ENCODE measurements around the gene HIGD1C.

Gene HIGD1C

DNA sequence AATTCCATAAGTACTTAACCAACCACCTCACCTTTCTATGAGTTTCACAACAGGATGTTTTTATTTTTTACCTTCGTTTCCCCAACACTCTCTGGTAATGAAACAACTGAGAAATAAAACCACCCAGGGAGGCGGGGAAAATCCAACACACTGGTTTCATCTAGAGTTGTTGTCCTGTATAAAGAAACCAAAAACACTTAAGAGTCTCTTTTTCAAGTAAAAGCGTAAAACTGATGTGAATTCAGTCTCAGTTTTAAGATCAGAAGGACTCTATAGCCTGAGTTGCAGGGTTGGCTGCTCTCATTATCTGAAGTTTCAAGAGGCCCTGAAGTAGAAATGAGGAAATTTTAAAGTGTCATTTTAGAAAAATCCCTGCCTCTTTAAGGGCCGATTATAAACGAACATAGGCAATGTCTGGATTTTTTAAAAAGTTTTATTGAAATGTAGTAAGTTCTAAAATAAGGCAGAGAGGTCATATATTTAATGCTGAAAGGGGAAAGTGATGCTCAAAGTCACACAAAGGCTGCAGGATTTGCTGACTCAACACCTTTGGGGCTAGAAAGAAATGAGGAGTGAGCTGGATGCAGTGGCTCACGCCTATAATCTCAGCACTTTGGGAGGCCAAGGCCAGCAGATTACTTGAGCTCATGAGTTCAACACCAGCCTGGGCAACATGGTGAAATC, 27.2 kb downstream of the HIGD1C start:
- no peak for TF ChIP-seq EZH2phosphoT487 (conservative IDR thresholded peaks at IDR 0.05; ENCODE audit: low read length)
- TF ChIP-seq, protein P1, sequence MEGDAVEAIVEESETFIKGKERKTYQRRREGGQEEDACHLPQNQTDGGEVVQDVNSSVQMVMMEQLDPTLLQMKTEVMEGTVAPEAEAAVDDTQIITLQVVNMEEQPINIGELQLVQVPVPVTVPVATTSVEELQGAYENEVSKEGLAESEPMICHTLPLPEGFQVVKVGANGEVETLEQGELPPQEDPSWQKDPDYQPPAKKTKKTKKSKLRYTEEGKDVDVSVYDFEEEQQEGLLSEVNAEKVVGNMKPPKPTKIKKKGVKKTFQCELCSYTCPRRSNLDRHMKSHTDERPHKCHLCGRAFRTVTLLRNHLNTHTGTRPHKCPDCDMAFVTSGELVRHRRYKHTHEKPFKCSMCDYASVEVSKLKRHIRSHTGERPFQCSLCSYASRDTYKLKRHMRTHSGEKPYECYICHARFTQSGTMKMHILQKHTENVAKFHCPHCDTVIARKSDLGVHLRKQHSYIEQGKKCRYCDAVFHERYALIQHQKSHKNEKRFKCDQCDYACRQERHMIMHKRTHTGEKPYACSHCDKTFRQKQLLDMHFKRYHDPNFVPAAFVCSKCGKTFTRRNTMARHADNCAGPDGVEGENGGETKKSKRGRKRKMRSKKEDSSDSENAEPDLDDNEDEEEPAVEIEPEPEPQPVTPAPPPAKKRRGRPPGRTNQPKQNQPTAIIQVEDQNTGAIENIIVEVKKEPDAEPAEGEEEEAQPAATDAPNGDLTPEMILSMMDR (IDR thresholded peaks at IDR 0.05; ENCODE audit: insufficient read depth, low read length, poor library complexity, severe bottlenecking): no peak
- H4K20me1 ChIP-seq (ENCODE audit: low read depth, low read length): no peaks in the 10 kb centered on the region
- H3K27ac ChIP-seq (ENCODE audit: low read depth, low read length): no peak overlapping the region
- no peak overlapping the region for H3K4me2 ChIP-seq (ENCODE audit: low read depth, low read length, poor library complexity, severe bottlenecking)
- no peaks in the 10 kb centered on the region for H3K9me2 ChIP-seq (replicated peaks; ENCODE audit: insufficient read depth, low read length)
- H3F3A ChIP-seq (ENCODE audit: insufficient read depth): 0 out of 2 replicates have a peak, but pooled peaks cover 4% of the 10 kb centered on the region
- no peak overlapping the region for H3K9ac ChIP-seq (ENCODE audit: low read length)
- H2AFZ ChIP-seq (ENCODE audit: low read depth, low read length, severe bottlenecking): no peak overlapping the region
- H3K79me2 ChIP-seq (ENCODE audit: insufficient read depth, low read length): no peaks in the 10 kb centered on the region
- H3K4me3 ChIP-seq (ENCODE audit: insufficient read depth, low read length, poor library complexity, severe bottlenecking): no peak overlapping the region
- H3K27me3 ChIP-seq (ENCODE audit: low read length): no peaks in the 10 kb centered on the region
- peaks cover 4% of the 10 kb centered on the region; the same call in 1 of the 2 replicates for H3K36me3 ChIP-seq (ENCODE audit: low read length)
- no peaks in the 10 kb centered on the region for H3K9me3 ChIP-seq (ENCODE audit: insufficient read depth, low read length)

GRCh38 chr12:50980545-50980944, 28.2 kb downstream of the HIGD1C start:
- Histone ChIP-seq H2AFZ (ENCODE audit: low read depth, low read length, severe bottlenecking) (no peak overlapping the region), H3K36me3 (ENCODE audit: low read length) (peaks cover 4% of the 10 kb centered on the region; the same call in 1 of the 2 replicates), H3K9ac (ENCODE audit: low read length) (no peak overlapping the region), H3K4me3 (ENCODE audit: insufficient read depth, low read length, poor library complexity, severe bottlenecking) (no peak overlapping the region), H3K79me2 (ENCODE audit: insufficient read depth, low read length) (no peaks in the 10 kb centered on the region), H3F3A (ENCODE audit: insufficient read depth) (0 out of 2 replicates have a peak, but pooled peaks cover 4% of the 10 kb centered on the region), H3K27me3 (ENCODE audit: low read length) (no peaks in the 10 kb centered on the region), H3K9me3 (ENCODE audit: insufficient read depth, low read length) (no peaks in the 10 kb centered on the region), H3K9me2 (replicated peaks; ENCODE audit: insufficient read depth, low read length) (no peaks in the 10 kb centered on the region), H3K27ac (ENCODE audit: low read depth, low read length) (no peak overlapping the region), H3K4me2 (ENCODE audit: low read depth, low read length, poor library complexity, severe bottlenecking) (no peak overlapping the region), H4K20me1 (ENCODE audit: low read depth, low read length) (no peaks in the 10 kb centered on the region)
- no peak for TF ChIP-seq EZH2phosphoT487 (conservative IDR thresholded peaks at IDR 0.05; ENCODE audit: low read length)
- TF ChIP-seq, protein P1 (IDR thresholded peaks at IDR 0.05; ENCODE audit: insufficient read depth, low read length, poor library complexity, severe bottlenecking): no peak

- no peak for TF ChIP-seq EZH2phosphoT487 (conservative IDR thresholded peaks at IDR 0.05; ENCODE audit: low read length)
- TF ChIP-seq, protein P1 (IDR thresholded peaks at IDR 0.05; ENCODE audit: insufficient read depth, low read length, poor library complexity, severe bottlenecking): no peak
- H3K4me2 ChIP-seq (ENCODE audit: low read depth, low read length, poor library complexity, severe bottlenecking): no peak overlapping the region
- no peaks in the 10 kb centered on the region for H3K9me2 ChIP-seq (replicated peaks; ENCODE audit: insufficient read depth, low read length)
- H3K4me3 ChIP-seq (ENCODE audit: insufficient read depth, low read length, poor library complexity, severe bottlenecking): no peak overlapping the region
- H3K36me3 ChIP-seq (ENCODE audit: low read length): peaks cover 4% of the 10 kb centered on the region; the same call in 1 of the 2 replicates
- H3F3A ChIP-seq (ENCODE audit: insufficient read depth): 0 out of 2 replicates have a peak, but pooled peaks cover 4% of the 10 kb centered on the region
- no peaks in the 10 kb centered on the region for H4K20me1 ChIP-seq (ENCODE audit: low read depth, low read length)
- H3K9me3 ChIP-seq (ENCODE audit: insufficient read depth, low read length): no peaks in the 10 kb centered on the region
- H3K9ac ChIP-seq (ENCODE audit: low read length): no peak overlapping the region
- H3K79me2 ChIP-seq (ENCODE audit: insufficient read depth, low read length): no peaks in the 10 kb centered on the region
- H3K27me3 ChIP-seq (ENCODE audit: low read length): no peaks in the 10 kb centered on the region
- no peak overlapping the region for H3K27ac ChIP-seq (ENCODE audit: low read depth, low read length)
- no peak overlapping the region for H2AFZ ChIP-seq (ENCODE audit: low read depth, low read length, severe bottlenecking)
Observed at GRCh38 chr12:50981319-50982239, 29.2 kb downstream of the HIGD1C start.

All from SU-DHL-6 (cell line).